Mesenchymal stem cell (in vitro differentiated cells and primary cell): Measurements from ENCODE around the gene PMVK.
A peak's percentile ranks its signal among the peaks of the same experiment; 100 is the strongest.

Experiments used
- DNase-seq: peaks from one replicate; pipeline ENCODE4 v3.0.0-alpha.2; 2013
- H2AFZ ChIP-seq: one replicate; pipeline ENCODE4 v1.6.1; 2013; ENCODE audit warnings: low read depth, mild to moderate bottlenecking, control low read depth, inconsistent platforms, low read length, moderate library complexity
- H2AK5ac ChIP-seq: 2 replicates; pipeline ENCODE4 v1.6.1; 2013; ENCODE audit warnings: low read length, moderate library complexity, mild to moderate bottlenecking, inconsistent platforms; ENCODE audit not compliant: severe bottlenecking
- H2BK120ac ChIP-seq: one replicate; pipeline ENCODE4 v1.6.1; 2013; ENCODE audit warnings: low read depth, mild to moderate bottlenecking, inconsistent platforms, low read length, moderate library complexity
- H2BK12ac ChIP-seq, 2 experiments: one replicate each; pipeline ENCODE4 v1.6.1; 2013; ENCODE audit warnings: inconsistent platforms in 2 of 2, low read length in 2 of 2, mild to moderate bottlenecking in 2 of 2, moderate library complexity in 2 of 2, control low read depth in 1 of 2
- H2BK15ac ChIP-seq: one replicate; pipeline ENCODE4 v1.6.1; 2013; ENCODE audit warnings: mild to moderate bottlenecking, low read depth, inconsistent platforms; ENCODE audit not compliant: poor library complexity, severe bottlenecking
- H2BK5ac ChIP-seq: 2 replicates; pipeline ENCODE4 v1.6.1; 2013; ENCODE audit warnings: low read depth, mild to moderate bottlenecking, low read length, control low read depth, inconsistent platforms; ENCODE audit not compliant: poor library complexity, severe bottlenecking
- H3K14ac ChIP-seq, 2 experiments: one replicate each; pipeline ENCODE4 v1.6.1; 2013; ENCODE audit warnings: inconsistent platforms in 2 of 2, low read length in 2 of 2, control low read depth in 1 of 2, mild to moderate bottlenecking in 1 of 2, moderate library complexity in 1 of 2
- H3K18ac ChIP-seq, 2 experiments: one replicate each; pipeline ENCODE4 v1.6.1; 2013; ENCODE audit warnings: inconsistent platforms in 2 of 2, low read length in 2 of 2, control low read depth in 1 of 2, low read depth in 1 of 2, mild to moderate bottlenecking in 1 of 2
- H3K23ac ChIP-seq, 2 experiments: one replicate each; pipeline ENCODE4 v1.6.1; 2013; ENCODE audit warnings: inconsistent platforms in 2 of 2, low read length in 2 of 2, mild to moderate bottlenecking in 2 of 2, moderate library complexity in 2 of 2, control low read depth in 1 of 2
- H3K27ac ChIP-seq: 2 replicates; pipeline ENCODE4 v1.5.1; 2013; ENCODE audit warnings: mild to moderate bottlenecking, moderate library complexity, low read length, control low read depth, inconsistent platforms; ENCODE audit not compliant: poor library complexity, severe bottlenecking
- H3K27me3 ChIP-seq, 2 experiments: 2 replicates each; pipeline versions ENCODE4 v1.6.1 to v1.7.0; 2013; ENCODE audit warnings: low read length in 2 of 2, mild to moderate bottlenecking in 2 of 2, moderate library complexity in 2 of 2, control low read depth in 1 of 2, inconsistent platforms in 1 of 2; ENCODE audit not compliant: control insufficient read depth in 1 of 2, insufficient read depth in 1 of 2
- H3K36me3 ChIP-seq, 2 experiments: 2 replicates each; pipeline versions ENCODE4 v1.6.1 to v1.7.0; 2013; ENCODE audit warnings: low read length in 2 of 2, control low read depth in 1 of 2, inconsistent platforms in 1 of 2, low read depth in 1 of 2, mild to moderate bottlenecking in 1 of 2; ENCODE audit not compliant: insufficient read depth in 2 of 2, control insufficient read depth in 1 of 2
- H3K4ac ChIP-seq, 2 experiments: one replicate each; pipeline ENCODE4 v1.6.1; 2013; ENCODE audit warnings: inconsistent platforms in 2 of 2, low read length in 2 of 2, mild to moderate bottlenecking in 2 of 2, moderate library complexity in 2 of 2, control low read depth in 1 of 2, low read depth in 1 of 2
- H3K4me1 ChIP-seq: 2 replicates; pipeline ENCODE4 v1.6.1; 2013; ENCODE audit warnings: low read depth, low read length, control low read depth; ENCODE audit not compliant: control insufficient read depth, insufficient read depth
- H3K4me2 ChIP-seq: 2 replicates; pipeline ENCODE4 v1.6.1; 2013; ENCODE audit warnings: low read length, mild to moderate bottlenecking, inconsistent platforms; ENCODE audit not compliant: poor library complexity, severe bottlenecking
- H3K4me3 ChIP-seq, 2 experiments: 2 replicates each; pipeline versions ENCODE4 v1.5.1 to v1.7.0; 2013; ENCODE audit warnings: low read length in 2 of 2, mild to moderate bottlenecking in 2 of 2, control low read depth in 1 of 2, low read depth in 1 of 2; ENCODE audit not compliant: insufficient read depth in 1 of 2
- H3K79me1 ChIP-seq: replicated peaks from 2 replicates; pipeline ENCODE4 v1.6.1; 2013; ENCODE audit warnings: mild to moderate bottlenecking, control low read depth, low read length, inconsistent platforms; ENCODE audit not compliant: poor library complexity, severe bottlenecking
- H3K9ac ChIP-seq: 2 replicates; pipeline ENCODE4 v1.7.0; 2013; ENCODE audit warnings: mild to moderate bottlenecking, low read length, moderate library complexity
- H3K9me3 ChIP-seq: 2 replicates; pipeline ENCODE4 v1.7.0; 2013; ENCODE audit warnings: mild to moderate bottlenecking, low read length; ENCODE audit not compliant: control insufficient read depth
- H4K8ac ChIP-seq: one replicate; pipeline ENCODE4 v1.6.1; 2013; ENCODE audit warnings: inconsistent platforms, mild to moderate bottlenecking, low read length, moderate library complexity
- H4K91ac ChIP-seq: one replicate; pipeline ENCODE4 v1.6.1; 2013; ENCODE audit warnings: mild to moderate bottlenecking, low read length, inconsistent platforms
- WGBS: methylation state at CpG from one replicate; pipeline ENCODE4 v1.1.7; 2013; ENCODE audit warnings: mixed read lengths; 5-methylcytosine and 5-hydroxymethylcytosine counted together

The PMVK gene

DNA sequence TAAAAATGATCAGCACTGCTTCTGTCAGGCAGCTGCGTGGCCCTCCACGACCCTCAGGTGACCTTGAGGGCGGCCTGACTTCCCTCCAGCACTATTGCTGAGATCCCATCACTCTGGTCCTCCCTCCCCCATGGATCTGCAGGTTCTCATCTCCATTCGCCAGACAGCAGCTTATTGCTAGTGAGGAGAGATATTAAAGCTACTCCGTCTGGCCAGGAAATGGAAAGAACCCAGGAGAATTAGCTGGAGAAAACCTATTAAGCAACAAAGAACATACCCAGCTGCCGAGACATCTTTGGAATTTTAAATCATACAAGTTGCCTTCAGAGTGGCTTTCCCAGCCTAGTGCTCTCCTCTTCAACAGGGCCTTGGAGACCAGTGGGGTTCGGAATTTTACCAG is 40.7 kb downstream of the PMVK start:
- Histone ChIP-seq H2BK5ac (no peak overlapping the region), H3K27ac (no peak overlapping the region), H2AK5ac (no peak overlapping the region), H3K4me2 (no peak overlapping the region), H2BK120ac (peak overlapping the region; percentile 34), H3K9ac (no peak overlapping the region), H3K14ac (no peak overlapping the region), H4K8ac (no peak overlapping the region), H2AFZ (no peak overlapping the region), H3K4me3 (no peak overlapping the region), H3K36me3 (no peaks in the 10 kb centered on the region), H2BK12ac (no peak overlapping the region), H3K9me3 (no peaks in the 10 kb centered on the region), H4K91ac (no peak overlapping the region), H3K79me1 (no peaks in the 10 kb centered on the region), H3K4ac (no peak overlapping the region), H3K27me3 (peaks cover 11 to 37% of the 10 kb centered on the region in 2 experiments), H2BK15ac (no peak overlapping the region), H3K4me1 (no peaks in the 10 kb centered on the region), H3K18ac (peak overlapping the region in 1 of 2 experiments; percentile 33), H3K23ac (no peak overlapping the region)
- DNase-seq = no peak
- 45% methylated on average over 7 of the region's 7 CpGs for WGBS

DNA sequence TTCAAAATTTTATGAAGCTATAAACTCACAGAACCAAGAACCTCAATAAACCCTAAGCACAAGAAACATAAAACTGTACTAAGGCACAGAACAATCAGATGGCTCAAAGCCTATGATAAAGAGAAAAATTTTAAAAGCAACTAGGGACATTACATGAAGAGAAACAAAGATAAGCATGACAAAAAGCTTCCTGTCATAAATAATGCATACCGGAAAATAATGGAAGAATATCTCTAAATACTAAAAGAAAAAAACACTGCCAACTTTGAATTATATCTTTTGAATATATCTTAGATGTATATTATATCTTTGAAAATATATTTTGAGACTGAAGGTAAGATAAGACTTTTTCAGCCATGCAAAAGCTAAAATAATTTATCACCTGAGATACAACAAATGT is 45.1 kb downstream of the PMVK start:
- no peak overlapping the region for H4K91ac ChIP-seq
- no peak overlapping the region for H3K4me3 ChIP-seq
- H2AK5ac ChIP-seq = no peak overlapping the region
- H3K18ac ChIP-seq = no peak overlapping the region
- H3K9me3 ChIP-seq = no peaks in the 10 kb centered on the region
- no peaks in the 10 kb centered on the region for H3K4me1 ChIP-seq
- H2BK5ac ChIP-seq = no peak overlapping the region
- H4K8ac ChIP-seq = no peak overlapping the region
- H3K4me2 ChIP-seq = no peak overlapping the region
- H3K14ac ChIP-seq = no peak overlapping the region
- peaks cover 25 to 42% of the 10 kb centered on the region in 2 experiments for H3K27me3 ChIP-seq
- no peak overlapping the region for H3K23ac ChIP-seq
- DNase-seq = no peak
- no peak overlapping the region for H2AFZ ChIP-seq
- no peak overlapping the region for H2BK15ac ChIP-seq
- H3K79me1 ChIP-seq = no peaks in the 10 kb centered on the region
- no peaks in the 10 kb centered on the region for H3K36me3 ChIP-seq
- no peak overlapping the region for H2BK120ac ChIP-seq
- no peak overlapping the region for H3K4ac ChIP-seq
- no CpG with 5 or more reads among the region's 1 CpG for WGBS
- no peak overlapping the region for H3K9ac ChIP-seq
- H3K27ac ChIP-seq = no peak overlapping the region
- H2BK12ac ChIP-seq = no peak overlapping the region

DNA sequence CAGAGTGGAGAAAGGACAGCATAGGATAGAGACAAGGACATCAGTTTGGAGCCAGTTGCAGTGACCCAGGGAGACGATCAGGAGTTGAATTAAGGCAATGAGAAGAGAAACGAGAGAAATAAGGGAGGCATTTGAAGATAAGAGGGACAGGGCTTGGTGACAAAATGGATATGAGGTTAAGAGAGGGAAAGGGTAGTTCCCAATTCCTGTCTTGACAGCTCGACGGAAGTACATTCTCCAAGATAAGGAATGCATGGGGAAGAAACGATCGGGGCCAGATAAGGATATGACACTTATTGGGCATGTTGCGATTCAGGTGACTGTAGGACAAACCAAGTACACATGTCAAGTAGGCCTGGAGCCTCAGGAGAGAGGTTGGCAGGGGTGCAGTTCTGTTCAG is 47.8 kb downstream of the PMVK start:
- H3K79me1 ChIP-seq = no peaks in the 10 kb centered on the region
- no peaks in the 10 kb centered on the region for H3K36me3 ChIP-seq
- H2BK120ac ChIP-seq = no peak overlapping the region
- no peaks in the 10 kb centered on the region for H3K9me3 ChIP-seq
- H2AK5ac ChIP-seq = no peak overlapping the region
- no peak overlapping the region for H3K23ac ChIP-seq
- no peak overlapping the region for H3K27ac ChIP-seq
- no peak overlapping the region for H3K4me3 ChIP-seq
- H3K18ac ChIP-seq = no peak overlapping the region
- H3K4me1 ChIP-seq = no peaks in the 10 kb centered on the region
- H3K4ac ChIP-seq = no peak overlapping the region
- no peak overlapping the region for H2BK5ac ChIP-seq
- no peak overlapping the region for H4K91ac ChIP-seq
- no peak overlapping the region for H3K9ac ChIP-seq
- H2BK15ac ChIP-seq = no peak overlapping the region
- DNase-seq = no peak
- H2AFZ ChIP-seq = no peak overlapping the region
- peak overlapping the region; percentile 2 for H3K4me2 ChIP-seq
- WGBS = 87% methylated on average over 7 of the region's 7 CpGs
- H3K14ac ChIP-seq = no peak overlapping the region
- no peak overlapping the region for H2BK12ac ChIP-seq
- H3K27me3 ChIP-seq = peaks cover 26 to 35% of the 10 kb centered on the region in 2 experiments
- H4K8ac ChIP-seq = no peak overlapping the region

DNA sequence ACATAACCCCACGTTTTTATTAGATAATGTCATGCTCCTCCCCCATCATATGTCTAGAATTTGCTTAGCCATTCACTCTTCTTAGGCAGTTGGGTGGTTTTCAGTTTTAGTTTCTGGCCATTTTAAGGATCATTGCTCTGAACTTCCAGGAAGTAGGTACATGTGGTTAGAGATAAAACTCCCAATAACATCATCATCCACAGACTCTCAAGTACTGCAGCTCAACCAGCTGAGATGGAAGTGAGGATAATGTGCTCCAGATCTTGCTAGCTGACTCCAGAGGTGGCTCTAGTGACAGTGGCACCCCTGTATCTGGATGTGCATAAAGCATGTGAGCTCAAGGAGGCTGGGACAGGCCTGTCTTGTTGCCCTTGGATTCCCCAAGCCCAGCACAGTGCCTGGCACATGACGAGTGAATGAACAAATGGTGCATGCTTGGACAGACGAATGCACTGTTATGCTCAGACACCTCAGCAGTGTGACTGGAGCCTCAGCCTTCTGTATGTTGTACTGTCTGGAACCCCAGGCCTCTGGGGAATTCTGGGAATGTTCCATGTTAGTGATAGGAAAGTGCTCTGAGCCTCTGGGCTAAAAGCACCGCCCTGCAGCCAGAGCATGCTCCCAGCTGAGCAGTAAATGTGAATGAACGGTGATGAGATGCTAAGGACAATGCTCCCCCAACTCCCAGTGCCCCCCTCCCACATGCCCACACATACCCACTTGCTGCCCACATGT is 50.1 kb downstream of the PMVK start:
- 73% methylated on average over 5 of the region's 5 CpGs for WGBS
- Histone ChIP-seq H3K4me1 (peaks cover 2% of the 10 kb centered on the region), H2AFZ (no peak overlapping the region), H2BK120ac (no peak overlapping the region), H4K91ac (no peak overlapping the region), H3K36me3 (no peaks in the 10 kb centered on the region), H3K4me3 (no peak overlapping the region), H3K9ac (no peak overlapping the region), H3K18ac (peak overlapping the region; percentile 21 to 63), H3K27me3 (peaks cover 34 to 39% of the 10 kb centered on the region in 2 experiments), H3K4me2 (no peak overlapping the region), H3K4ac (peak overlapping the region in 1 of 2 experiments; percentile 74), H3K79me1 (no peaks in the 10 kb centered on the region), H3K9me3 (no peaks in the 10 kb centered on the region), H3K14ac (peak overlapping the region in 1 of 2 experiments; percentile 62), H2AK5ac (no peak overlapping the region), H3K27ac (no peak overlapping the region), H2BK5ac (no peak overlapping the region), H2BK15ac (no peak overlapping the region), H3K23ac (no peak overlapping the region), H4K8ac (no peak overlapping the region), H2BK12ac (no peak overlapping the region)
- DNase-seq = no peak
